ENCODE results near the gene CYP21A2.
A peak's percentile ranks its signal among the peaks of the same experiment; 100 is the strongest.
"Not testable (repeated sequence)": the region's sequence is repeated elsewhere in the genome, so short reads cannot be mapped to it uniquely, and the experiment has no call there.

The CYP21A2 gene

DNA sequence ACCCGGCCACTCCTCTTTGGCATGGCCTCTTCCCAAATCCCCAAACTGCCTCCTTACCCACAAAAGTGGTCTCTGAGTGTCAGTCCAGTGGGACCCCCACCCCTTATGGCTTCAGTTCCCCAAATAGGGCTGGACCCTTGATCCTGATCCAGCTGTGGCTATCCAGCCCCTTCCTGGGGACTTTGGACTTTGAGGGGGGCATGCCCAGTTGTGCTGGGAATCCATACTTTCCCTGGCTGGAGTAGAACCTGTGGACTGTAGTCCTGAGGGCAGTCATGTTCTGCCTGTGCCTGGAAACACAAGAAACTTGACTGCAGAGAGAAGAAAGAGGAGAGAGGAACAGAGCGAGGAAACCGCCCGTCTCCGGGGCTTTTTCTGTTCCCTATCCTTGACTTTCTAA, 1.1 kb upstream of the CYP21A2 start:
- not testable (repeated sequence) for H3K4me1 ChIP-seq (ENCODE audit: insufficient read depth, poor library complexity, severe bottlenecking); ATAC-seq (ENCODE audit: low read depth); H3K27ac ChIP-seq (ENCODE audit: poor library complexity, severe bottlenecking); DNase-seq (ENCODE audit: low spot score); H3K27me3 ChIP-seq (ENCODE audit: insufficient read depth, poor library complexity, severe bottlenecking); H3K36me3 ChIP-seq (ENCODE audit: low read depth); H3K4me3 ChIP-seq (ENCODE audit: severe bottlenecking); H3K9me3 ChIP-seq (ENCODE audit: severe bottlenecking)

- not testable (repeated sequence) for DNase-seq (ENCODE audit: low spot score); H3K27me3 ChIP-seq (ENCODE audit: insufficient read depth, poor library complexity, severe bottlenecking); H3K9me3 ChIP-seq (ENCODE audit: severe bottlenecking); H3K4me1 ChIP-seq (ENCODE audit: insufficient read depth, poor library complexity, severe bottlenecking); ATAC-seq (ENCODE audit: low read depth); H3K4me3 ChIP-seq (ENCODE audit: severe bottlenecking); H3K27ac ChIP-seq (ENCODE audit: poor library complexity, severe bottlenecking); H3K36me3 ChIP-seq (ENCODE audit: low read depth)
These were observed 663 bp downstream of the CYP21A2 start for GRCh38 chr6:32038878-32039277.

- not testable (repeated sequence) for H3K36me3 ChIP-seq (ENCODE audit: low read depth); H3K27ac ChIP-seq (ENCODE audit: poor library complexity, severe bottlenecking); DNase-seq (ENCODE audit: low spot score); H3K27me3 ChIP-seq (ENCODE audit: insufficient read depth, poor library complexity, severe bottlenecking); H3K9me3 ChIP-seq (ENCODE audit: severe bottlenecking); H3K4me1 ChIP-seq (ENCODE audit: insufficient read depth, poor library complexity, severe bottlenecking); H3K4me3 ChIP-seq (ENCODE audit: severe bottlenecking); ATAC-seq (ENCODE audit: low read depth)
These were observed 1.4 kb downstream of the CYP21A2 start for GRCh38 chr6:32039321-32040274.

GRCh38 chr6:32040299-32041049, 2.3 kb downstream of the CYP21A2 start:
- not testable (repeated sequence) for H3K4me3 ChIP-seq (ENCODE audit: severe bottlenecking); H3K4me1 ChIP-seq (ENCODE audit: insufficient read depth, poor library complexity, severe bottlenecking); H3K27me3 ChIP-seq (ENCODE audit: insufficient read depth, poor library complexity, severe bottlenecking); H3K36me3 ChIP-seq (ENCODE audit: low read depth); ATAC-seq (ENCODE audit: low read depth); H3K9me3 ChIP-seq (ENCODE audit: severe bottlenecking); H3K27ac ChIP-seq (ENCODE audit: poor library complexity, severe bottlenecking)
- DNase-seq (ENCODE audit: low spot score), result peak; percentile 34

GRCh38 chr6:32041050-32041321, 2.8 kb downstream of the CYP21A2 start:
- H3K4me3 ChIP-seq (ENCODE audit: severe bottlenecking); H3K4me1 ChIP-seq (ENCODE audit: insufficient read depth, poor library complexity, severe bottlenecking); H3K9me3 ChIP-seq (ENCODE audit: severe bottlenecking); ATAC-seq (ENCODE audit: low read depth); DNase-seq (ENCODE audit: low spot score); H3K36me3 ChIP-seq (ENCODE audit: low read depth); H3K27me3 ChIP-seq (ENCODE audit: insufficient read depth, poor library complexity, severe bottlenecking); H3K27ac ChIP-seq (ENCODE audit: poor library complexity, severe bottlenecking): not testable (repeated sequence)

DNA sequence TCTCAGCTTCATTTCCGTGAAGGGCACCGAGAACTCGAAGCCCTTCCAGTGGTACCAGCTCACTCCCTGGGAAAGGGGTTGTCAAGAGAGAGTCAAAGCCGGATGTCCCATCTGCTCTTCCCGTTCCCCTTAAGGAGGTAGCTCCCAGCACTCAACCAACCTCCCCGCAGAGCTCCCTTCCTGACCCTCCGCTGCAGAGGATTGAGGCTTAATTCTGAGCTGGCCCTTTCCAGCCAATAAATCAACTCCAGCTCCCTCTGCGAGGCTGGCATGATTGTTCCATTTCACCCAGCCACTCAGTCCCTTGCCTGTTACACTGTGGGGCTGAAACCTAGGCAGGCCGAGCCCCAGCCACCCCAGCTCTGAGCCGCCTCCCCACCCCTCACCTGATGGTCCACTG, 3.2 kb downstream of the CYP21A2 start:
- H3K9me3 ChIP-seq (ENCODE audit: severe bottlenecking); DNase-seq (ENCODE audit: low spot score); H3K36me3 ChIP-seq (ENCODE audit: low read depth); H3K27me3 ChIP-seq (ENCODE audit: insufficient read depth, poor library complexity, severe bottlenecking); H3K27ac ChIP-seq (ENCODE audit: poor library complexity, severe bottlenecking); ATAC-seq (ENCODE audit: low read depth); H3K4me1 ChIP-seq (ENCODE audit: insufficient read depth, poor library complexity, severe bottlenecking); H3K4me3 ChIP-seq (ENCODE audit: severe bottlenecking): not testable (repeated sequence)

GRCh38 chr6:32042276-32042675, 4.1 kb downstream of the CYP21A2 start:
- H3K9me3 ChIP-seq (ENCODE audit: severe bottlenecking); ATAC-seq (ENCODE audit: low read depth); DNase-seq (ENCODE audit: low spot score); H3K27ac ChIP-seq (ENCODE audit: poor library complexity, severe bottlenecking); H3K4me1 ChIP-seq (ENCODE audit: insufficient read depth, poor library complexity, severe bottlenecking); H3K27me3 ChIP-seq (ENCODE audit: insufficient read depth, poor library complexity, severe bottlenecking); H3K4me3 ChIP-seq (ENCODE audit: severe bottlenecking); H3K36me3 ChIP-seq (ENCODE audit: low read depth): not testable (repeated sequence)

DNA sequence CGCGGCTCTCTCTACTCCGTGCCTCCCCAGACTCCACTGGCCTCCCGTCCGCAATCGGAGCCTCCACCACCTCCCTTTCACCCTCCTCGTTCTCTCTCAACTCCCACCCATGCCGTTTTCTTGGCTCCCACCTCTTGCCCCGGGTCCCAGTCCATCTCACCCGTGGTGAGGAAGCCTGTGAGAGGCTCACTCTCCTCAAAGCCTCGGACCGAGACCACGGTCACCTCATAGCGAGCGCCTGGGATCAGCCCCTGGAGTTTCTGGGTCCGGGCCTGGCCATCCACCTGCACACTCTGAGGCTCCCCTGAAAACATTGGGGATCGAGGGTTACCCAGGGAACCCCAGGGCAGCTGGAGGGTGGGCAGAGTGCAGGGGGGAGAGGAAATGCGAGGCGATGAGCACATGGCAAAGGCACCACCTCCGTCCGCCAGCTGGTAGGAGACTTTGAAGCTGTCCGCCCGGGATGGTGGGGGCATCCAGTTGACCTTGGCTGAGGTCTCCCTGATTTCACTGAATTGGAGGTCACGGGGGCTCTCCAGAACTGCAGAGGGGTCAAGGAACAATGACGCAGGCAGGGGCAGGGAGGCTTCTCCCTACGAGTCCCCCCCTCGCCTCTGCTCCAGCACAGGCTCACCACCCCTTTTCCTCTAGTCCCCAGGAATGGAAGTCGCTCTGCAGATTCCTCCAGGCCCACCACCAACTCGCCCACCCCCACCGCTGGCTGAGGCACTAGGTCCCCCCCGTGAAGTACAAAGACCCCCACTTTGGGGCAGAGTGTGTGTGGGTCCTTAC, 5.6 kb downstream of the CYP21A2 start:
- H3K27me3 ChIP-seq (ENCODE audit: insufficient read depth, poor library complexity, severe bottlenecking); H3K27ac ChIP-seq (ENCODE audit: poor library complexity, severe bottlenecking); H3K9me3 ChIP-seq (ENCODE audit: severe bottlenecking); H3K4me3 ChIP-seq (ENCODE audit: severe bottlenecking); DNase-seq (ENCODE audit: low spot score); H3K36me3 ChIP-seq (ENCODE audit: low read depth); ATAC-seq (ENCODE audit: low read depth): not testable (repeated sequence)
- H3K4me1 ChIP-seq (ENCODE audit: insufficient read depth, poor library complexity, severe bottlenecking), result peaks cover 13% of the 10 kb centered on the region

- peaks cover 13% of the 10 kb centered on the region for H3K4me1 ChIP-seq (ENCODE audit: insufficient read depth, poor library complexity, severe bottlenecking)
- not testable (repeated sequence) for ATAC-seq (ENCODE audit: low read depth); H3K9me3 ChIP-seq (ENCODE audit: severe bottlenecking); H3K4me3 ChIP-seq (ENCODE audit: severe bottlenecking); DNase-seq (ENCODE audit: low spot score); H3K36me3 ChIP-seq (ENCODE audit: low read depth); H3K27me3 ChIP-seq (ENCODE audit: insufficient read depth, poor library complexity, severe bottlenecking); H3K27ac ChIP-seq (ENCODE audit: poor library complexity, severe bottlenecking)
These were observed 6.7 kb downstream of the CYP21A2 start for GRCh38 chr6:32044916-32045315.
